ENCODE data around the gene NXN. TPM values are rescaled to one million over a fixed set of nuclear protein-coding genes. Genes with fewer than 3 reads are reported as not detected.

NXN gene
- polyA plus RNA-seq (2013, experiment 1 of 4) = 83.0 TPM
- 85.2 TPM for polyA plus RNA-seq (2013, experiment 2 of 4)
- polyA plus RNA-seq (2013, experiment 3 of 4) = 63.8 TPM
- 65.9 TPM for polyA plus RNA-seq (2013, experiment 4 of 4)

DNA sequence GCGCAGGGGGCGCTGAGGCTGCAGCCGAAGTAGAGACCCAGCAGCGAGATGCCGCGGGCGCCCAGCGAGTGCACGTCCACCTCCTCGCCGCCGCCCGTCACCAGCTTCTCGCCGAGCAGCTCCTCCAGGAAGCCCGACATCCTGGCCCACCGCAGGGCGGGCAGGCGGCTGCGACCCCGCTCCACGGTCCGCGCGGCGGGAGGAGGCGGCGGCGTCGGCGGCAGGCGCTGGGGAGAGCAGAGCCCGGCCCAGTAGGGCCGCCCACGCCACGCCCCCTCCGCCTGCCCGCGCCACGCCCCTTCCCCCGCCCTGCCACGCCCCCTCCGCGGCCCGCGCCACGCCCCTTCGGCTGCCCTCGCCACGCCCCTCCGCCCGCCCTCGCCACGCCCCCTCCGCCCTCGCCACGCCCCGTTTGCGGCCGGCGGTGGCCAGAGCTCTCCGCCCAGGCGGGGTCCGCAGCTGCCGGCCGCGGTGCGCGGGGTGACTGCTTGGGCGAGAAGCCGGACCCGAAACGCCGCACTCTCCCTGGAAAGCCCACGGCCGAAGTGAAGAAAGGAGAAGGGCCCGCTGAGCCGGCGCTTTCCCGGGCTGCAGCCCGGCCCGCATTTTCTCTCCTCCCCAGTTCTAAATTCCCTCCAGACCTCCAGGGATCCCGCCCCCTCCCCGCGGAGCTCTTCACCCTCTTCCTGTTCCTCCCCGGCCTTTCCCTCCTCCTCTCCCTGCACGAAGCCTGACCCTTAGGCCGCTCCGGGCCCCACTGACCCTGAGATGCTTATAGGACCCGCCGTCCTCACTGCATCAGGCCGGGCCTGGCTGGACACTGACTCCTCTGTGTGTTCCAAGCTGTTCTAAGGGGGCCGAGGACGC is at the start of gene NXN:
Gene NXN (minus strand): TSS at position 238 of the 867 bp plus-strand sequence.
- Histone ChIP-seq H3K9me3 (ENCODE audit: control insufficient read depth, low read length) (no peaks in the 10 kb centered on the region), H3K36me3 (ENCODE audit: control insufficient read depth, insufficient read depth, low read length) (no peaks in the 10 kb centered on the region), H3K27me3 (ENCODE audit: control insufficient read depth, insufficient read depth, low read length, poor library complexity, severe bottlenecking) (no peaks in the 10 kb centered on the region), H3K4me1 (ENCODE audit: control insufficient read depth, insufficient read depth, low read length) (peaks cover 11% of the 10 kb centered on the region), H3K4me3 (ENCODE audit: insufficient read depth, low read depth, low read length) (peak within 1 kb of the TSS; percentile 80), H3K27ac (ENCODE audit: insufficient read depth, low read depth, low read length, poor library complexity, severe bottlenecking) (peak within 1 kb of the TSS; percentile 67)
- 2% methylated on average over 94 of the region's 94 CpGs for WGBS, 2 experiments

GRCh38 chr17:1027044-1027443 is 47.5 kb upstream of the NXN start:
- WGBS, 2 experiments = 95 to 96% methylated on average over 9 of the region's 9 CpGs
- Histone ChIP-seq H3K4me3 (ENCODE audit: insufficient read depth, low read depth, low read length) (no peak overlapping the region), H3K9me3 (ENCODE audit: control insufficient read depth, low read length) (no peaks in the 10 kb centered on the region), H3K27ac (ENCODE audit: insufficient read depth, low read depth, low read length, poor library complexity, severe bottlenecking) (no peak overlapping the region), H3K27me3 (ENCODE audit: control insufficient read depth, insufficient read depth, low read length, poor library complexity, severe bottlenecking) (peaks cover 16% of the 10 kb centered on the region), H3K36me3 (ENCODE audit: control insufficient read depth, insufficient read depth, low read length) (no peaks in the 10 kb centered on the region), H3K4me1 (ENCODE audit: control insufficient read depth, insufficient read depth, low read length) (peaks cover 1% of the 10 kb centered on the region)

DNA sequence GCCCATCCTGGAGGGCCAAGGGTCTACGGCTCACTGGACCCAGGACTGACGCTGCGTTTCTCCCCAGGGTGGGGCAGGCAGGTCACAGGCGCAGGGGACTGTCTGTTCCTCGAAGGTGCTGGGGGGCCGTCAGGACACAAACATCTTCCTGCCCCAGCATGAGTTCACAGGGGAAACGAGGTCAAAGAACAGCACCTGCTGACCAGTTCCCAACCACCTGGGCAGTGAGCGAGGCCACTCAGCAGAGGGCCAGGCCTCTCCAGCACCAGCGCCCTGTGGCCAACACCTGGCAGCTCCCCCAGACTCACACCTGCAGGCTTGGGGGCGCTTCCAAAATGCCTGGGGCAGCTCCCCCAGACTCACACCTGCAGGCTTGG is 47.0 kb upstream of the NXN start:
- no peaks in the 10 kb centered on the region for H3K4me1 ChIP-seq (ENCODE audit: control insufficient read depth, insufficient read depth, low read length)
- H3K36me3 ChIP-seq (ENCODE audit: control insufficient read depth, insufficient read depth, low read length) = no peaks in the 10 kb centered on the region
- H3K27ac ChIP-seq (ENCODE audit: insufficient read depth, low read depth, low read length, poor library complexity, severe bottlenecking) = no peak overlapping the region
- peaks cover 12% of the 10 kb centered on the region for H3K27me3 ChIP-seq (ENCODE audit: control insufficient read depth, insufficient read depth, low read length, poor library complexity, severe bottlenecking)
- WGBS, 2 experiments = 93% methylated on average over 10 of the region's 10 CpGs
- H3K4me3 ChIP-seq (ENCODE audit: insufficient read depth, low read depth, low read length) = no peak overlapping the region
- H3K9me3 ChIP-seq (ENCODE audit: control insufficient read depth, low read length) = no peaks in the 10 kb centered on the region

GRCh38 chr17:1025733-1026598 is 46.4 kb upstream of the NXN start:
- H3K27me3 ChIP-seq (ENCODE audit: control insufficient read depth, insufficient read depth, low read length, poor library complexity, severe bottlenecking) = peaks cover 6% of the 10 kb centered on the region
- WGBS, 2 experiments = 88% methylated on average over 30 of the region's 30 CpGs
- H3K9me3 ChIP-seq (ENCODE audit: control insufficient read depth, low read length) = no peaks in the 10 kb centered on the region

DNA sequence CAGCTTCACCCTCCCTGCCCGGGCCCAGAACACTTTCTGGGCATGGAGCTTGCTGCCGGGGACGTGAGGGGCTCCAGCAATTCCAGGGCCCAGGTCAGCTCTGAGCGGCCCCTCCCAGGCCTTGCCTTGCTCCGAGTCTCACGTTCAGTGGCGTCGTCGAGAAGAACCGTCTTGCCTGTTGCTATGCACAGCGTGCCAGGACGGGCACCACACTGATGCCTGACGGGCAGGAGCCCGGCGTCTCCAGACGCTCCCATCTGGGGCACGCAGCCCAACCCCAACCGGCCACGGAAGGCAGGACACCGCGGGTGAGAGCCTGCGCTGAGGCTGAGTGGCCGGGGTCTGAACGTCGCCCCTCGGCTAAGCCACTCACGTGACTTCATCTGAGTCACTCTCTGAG is 44.5 kb upstream of the NXN start:
- Histone ChIP-seq H3K4me1 (ENCODE audit: control insufficient read depth, insufficient read depth, low read length) (no peaks in the 10 kb centered on the region), H3K4me3 (ENCODE audit: insufficient read depth, low read depth, low read length) (no peak overlapping the region), H3K36me3 (ENCODE audit: control insufficient read depth, insufficient read depth, low read length) (no peaks in the 10 kb centered on the region), H3K9me3 (ENCODE audit: control insufficient read depth, low read length) (no peaks in the 10 kb centered on the region), H3K27me3 (ENCODE audit: control insufficient read depth, insufficient read depth, low read length, poor library complexity, severe bottlenecking) (no peaks in the 10 kb centered on the region), H3K27ac (ENCODE audit: insufficient read depth, low read depth, low read length, poor library complexity, severe bottlenecking) (no peak overlapping the region)
- 91% methylated on average over 27 of the region's 27 CpGs for WGBS, 2 experiments

More at GRCh38 chr17:1025733-1026598, 46.4 kb upstream of the NXN start:
- no peaks in the 10 kb centered on the region for H3K4me1 ChIP-seq (ENCODE audit: control insufficient read depth, insufficient read depth, low read length)
- no peak overlapping the region for H3K4me3 ChIP-seq (ENCODE audit: insufficient read depth, low read depth, low read length)
- H3K27ac ChIP-seq (ENCODE audit: insufficient read depth, low read depth, low read length, poor library complexity, severe bottlenecking) = no peak overlapping the region
- no peaks in the 10 kb centered on the region for H3K36me3 ChIP-seq (ENCODE audit: control insufficient read depth, insufficient read depth, low read length)

- no peaks in the 10 kb centered on the region for H3K9me3 ChIP-seq (ENCODE audit: control insufficient read depth, low read length)
- H3K4me3 ChIP-seq (ENCODE audit: insufficient read depth, low read depth, low read length) = no peak overlapping the region
- H3K27ac ChIP-seq (ENCODE audit: insufficient read depth, low read depth, low read length, poor library complexity, severe bottlenecking) = no peak overlapping the region
- no peaks in the 10 kb centered on the region for H3K27me3 ChIP-seq (ENCODE audit: control insufficient read depth, insufficient read depth, low read length, poor library complexity, severe bottlenecking)
- 86 to 91% methylated on average over 32 of the region's 32 CpGs for WGBS, 2 experiments
- H3K36me3 ChIP-seq (ENCODE audit: control insufficient read depth, insufficient read depth, low read length) = no peaks in the 10 kb centered on the region
- H3K4me1 ChIP-seq (ENCODE audit: control insufficient read depth, insufficient read depth, low read length) = no peaks in the 10 kb centered on the region
Measured at GRCh38 chr17:1022278-1023024, 42.9 kb upstream of the NXN start.

GRCh38 chr17:1021147-1021546 is 41.6 kb upstream of the NXN start:
- H3K27ac ChIP-seq (ENCODE audit: insufficient read depth, low read depth, low read length, poor library complexity, severe bottlenecking) = no peak overlapping the region
- H3K4me3 ChIP-seq (ENCODE audit: insufficient read depth, low read depth, low read length) = no peak overlapping the region
- H3K4me1 ChIP-seq (ENCODE audit: control insufficient read depth, insufficient read depth, low read length) = no peaks in the 10 kb centered on the region
- no peaks in the 10 kb centered on the region for H3K9me3 ChIP-seq (ENCODE audit: control insufficient read depth, low read length)
- no peaks in the 10 kb centered on the region for H3K36me3 ChIP-seq (ENCODE audit: control insufficient read depth, insufficient read depth, low read length)
- WGBS, 2 experiments = 88 to 90% methylated on average over 17 of the region's 17 CpGs
- no peaks in the 10 kb centered on the region for H3K27me3 ChIP-seq (ENCODE audit: control insufficient read depth, insufficient read depth, low read length, poor library complexity, severe bottlenecking)

DNA sequence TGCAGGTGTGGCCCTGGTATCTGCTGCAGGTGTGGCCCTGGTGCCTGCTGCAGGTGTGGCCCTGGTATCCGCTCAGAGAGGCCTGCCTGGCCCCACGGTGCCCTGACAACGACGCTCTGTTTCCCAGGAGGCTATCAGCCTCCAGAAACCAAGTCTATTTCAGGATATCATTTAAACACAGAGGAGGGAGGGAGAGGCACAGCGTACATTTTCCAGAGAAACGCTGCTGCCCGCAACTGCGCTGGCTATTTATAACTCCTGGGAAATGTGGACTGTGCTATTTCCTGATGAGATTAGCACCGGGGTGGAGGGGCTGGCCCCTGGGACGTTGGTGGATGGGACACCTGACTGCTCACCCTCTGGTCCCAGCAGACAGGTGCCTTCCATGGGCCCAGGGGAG is 39.9 kb upstream of the NXN start:
- Histone ChIP-seq H3K4me3 (ENCODE audit: insufficient read depth, low read depth, low read length) (no peak overlapping the region), H3K4me1 (ENCODE audit: control insufficient read depth, insufficient read depth, low read length) (no peaks in the 10 kb centered on the region), H3K36me3 (ENCODE audit: control insufficient read depth, insufficient read depth, low read length) (no peaks in the 10 kb centered on the region), H3K9me3 (ENCODE audit: control insufficient read depth, low read length) (no peaks in the 10 kb centered on the region), H3K27ac (ENCODE audit: insufficient read depth, low read depth, low read length, poor library complexity, severe bottlenecking) (no peak overlapping the region), H3K27me3 (ENCODE audit: control insufficient read depth, insufficient read depth, low read length, poor library complexity, severe bottlenecking) (no peaks in the 10 kb centered on the region)
- 91 to 95% methylated on average over 10 of the region's 10 CpGs for WGBS, 2 experiments

GRCh38 chr17:1018547-1018946 is 39.0 kb upstream of the NXN start:
- no peaks in the 10 kb centered on the region for H3K9me3 ChIP-seq (ENCODE audit: control insufficient read depth, low read length)
- H3K27me3 ChIP-seq (ENCODE audit: control insufficient read depth, insufficient read depth, low read length, poor library complexity, severe bottlenecking) = no peaks in the 10 kb centered on the region
- H3K4me1 ChIP-seq (ENCODE audit: control insufficient read depth, insufficient read depth, low read length) = no peaks in the 10 kb centered on the region
- no peaks in the 10 kb centered on the region for H3K36me3 ChIP-seq (ENCODE audit: control insufficient read depth, insufficient read depth, low read length)
- 84 to 86% methylated on average over 11 of the region's 11 CpGs for WGBS, 2 experiments
- no peak overlapping the region for H3K4me3 ChIP-seq (ENCODE audit: insufficient read depth, low read depth, low read length)
- no peak overlapping the region for H3K27ac ChIP-seq (ENCODE audit: insufficient read depth, low read depth, low read length, poor library complexity, severe bottlenecking)

Measured in ectodermal cell (in vitro differentiated cells).